CD14-positive monocyte (primary cell): ENCODE data around the gene HDAC8. TPM values are rescaled to one million over a fixed set of nuclear protein-coding genes. Genes with fewer than 3 reads are reported as not detected.
"Not testable (repeated sequence)": the region's sequence is repeated elsewhere in the genome, so short reads cannot be mapped to it uniquely, and the experiment has no call there.

Source experiments
- DNase-seq, 3 donors: peaks; one replicate each; pipeline ENCODE4 v3.0.0-alpha.2; 2011 to 2022
- H2AFZ ChIP-seq: 2 replicates; pipeline ENCODE4 v1.6.0; 2012; ENCODE audit warnings: mild to moderate bottlenecking, low read depth, low read length, inconsistent platforms; ENCODE audit not compliant: insufficient read depth, poor library complexity, severe bottlenecking
- H3K27ac ChIP-seq, 2 donors: 1 replicate in 1 of 2; 2 replicates in 1 of 2; pipeline ENCODE4 v1.5.1; 2012 to 2013; ENCODE audit warnings: low read length in 2 of 2, control low read depth in 1 of 2, inconsistent platforms in 1 of 2, low read depth in 1 of 2, mild to moderate bottlenecking in 1 of 2
- H3K27me3 ChIP-seq, 2 donors: one replicate each; pipeline versions ENCODE4 v1.6.0 to v1.6.1; 2011 to 2013; ENCODE audit warnings: low read length in 2 of 2; ENCODE audit not compliant: control insufficient read depth in 2 of 2, insufficient read depth in 2 of 2
- H3K36me3 ChIP-seq, 2 donors: replicated peaks in 1 of 2; 1 replicate in 1 of 2; 2 replicates in 1 of 2; pipeline versions ENCODE4 v1.5.1 to v1.6.1; 2012 to 2013; ENCODE audit warnings: low read length in 2 of 2, control low read depth in 1 of 2, inconsistent platforms in 1 of 2, mild to moderate bottlenecking in 1 of 2; ENCODE audit not compliant: insufficient read depth in 2 of 2, control insufficient read depth in 1 of 2
- H3K4me1 ChIP-seq, 2 donors: 1 replicate in 1 of 2; 2 replicates in 1 of 2; pipeline versions ENCODE4 v1.5.1 to v1.6.1; 2012 to 2013; ENCODE audit warnings: low read length in 2 of 2, control low read depth in 1 of 2, inconsistent platforms in 1 of 2, mild to moderate bottlenecking in 1 of 2, moderate library complexity in 1 of 2; ENCODE audit not compliant: insufficient read depth in 2 of 2, control insufficient read depth in 1 of 2
- H3K4me2 ChIP-seq: replicated peaks from 2 replicates; pipeline ENCODE3; 2012; ENCODE audit warnings: low read length, moderate library complexity, mild to moderate bottlenecking; ENCODE audit not compliant: poor library complexity, severe bottlenecking; ENCODE audit errors: extremely low read depth
- H3K4me3 ChIP-seq, 3 experiments: fragments of 200-600 bp in 1 of 3; sonication (generic) in 1 of 3; replicated peaks in 1 of 3; 1 replicate in 2 of 3; 2 replicates in 1 of 3; pipeline ENCODE4 v1.5.1; 2011 to 2013; ENCODE audit warnings: low read length in 3 of 3, mild to moderate bottlenecking in 3 of 3, control low read depth in 2 of 3, low read depth in 2 of 3, inconsistent platforms in 1 of 3, moderate library complexity in 1 of 3
- H3K79me2 ChIP-seq: 2 replicates; pipeline ENCODE4 v1.6.0; 2012; ENCODE audit warnings: mild to moderate bottlenecking, control low read depth, inconsistent platforms, low read length, moderate library complexity; ENCODE audit not compliant: insufficient read depth
- H3K9ac ChIP-seq: 2 replicates; pipeline ENCODE4 v1.6.0; 2017; ENCODE audit warnings: low read length, mild to moderate bottlenecking; ENCODE audit not compliant: insufficient read depth, poor library complexity, severe bottlenecking
- H3K9me3 ChIP-seq, 2 donors: replicated peaks in 1 of 2; 1 replicate in 1 of 2; 2 replicates in 1 of 2; pipeline versions ENCODE4 v1.5.1 to v1.6.1; 2012 to 2013; ENCODE audit warnings: low read length in 2 of 2, control low read depth in 1 of 2; ENCODE audit not compliant: control insufficient read depth in 1 of 2, insufficient read depth in 1 of 2
- H4K20me1 ChIP-seq: 2 replicates; pipeline ENCODE4 v1.6.0; 2012; ENCODE audit warnings: mild to moderate bottlenecking, low read length, control low read depth, moderate library complexity; ENCODE audit not compliant: insufficient read depth
- H3K27ac Mint-ChIP-seq, 7 donors: one replicate each; pipeline ENCODE4 v1.8.0; 2020; ENCODE audit warnings: mild to moderate bottlenecking in 7 of 7, mixed read lengths in 7 of 7, moderate library complexity in 6 of 7, inconsistent platforms in 2 of 7
- H3K27me3 Mint-ChIP-seq, 3 donors: one replicate each; pipeline ENCODE4 v1.8.0; 2021 to 2022; ENCODE audit warnings: low read depth in 3 of 3, mild to moderate bottlenecking in 3 of 3, mixed read lengths in 3 of 3, moderate library complexity in 3 of 3, inconsistent platforms in 1 of 3
- H3K36me3 Mint-ChIP-seq, 2 donors: one replicate each; pipeline ENCODE4 v1.8.0; 2020; ENCODE audit warnings: mixed read lengths in 2 of 2, inconsistent platforms in 1 of 2, mild to moderate bottlenecking in 1 of 2
- H3K4me1 Mint-ChIP-seq: one replicate; pipeline ENCODE4 v1.8.0; 2020; ENCODE audit warnings: mild to moderate bottlenecking, mixed read lengths
- H3K4me3 Mint-ChIP-seq, 2 donors: one replicate each; pipeline ENCODE4 v1.8.0; 2020; ENCODE audit warnings: mild to moderate bottlenecking in 2 of 2, mixed read lengths in 2 of 2, moderate library complexity in 1 of 2
- H3K9me3 Mint-ChIP-seq, 7 donors: one replicate each; pipeline ENCODE4 v1.8.0; 2020 to 2022; ENCODE audit warnings: mixed read lengths in 7 of 7, mild to moderate bottlenecking in 6 of 7, moderate library complexity in 6 of 7, inconsistent platforms in 2 of 7
- CTCF ChIP-seq: fragments of 200-600 bp; IDR thresholded peaks from one replicate; pipeline ENCODE4 v1.8.0; 2022; ENCODE audit warnings: antibody characterized with exemption, mild to moderate bottlenecking
- WGBS: methylation state at CpG from one replicate; pipeline ENCODE4 v1.1.5; 2013; ENCODE audit warnings: missing lambda C conversion rate; ENCODE audit not compliant: insufficient coverage; 5-methylcytosine and 5-hydroxymethylcytosine counted together
- intact Hi-C, 2 donors: fragments of 100-400 bp; cut with micrococcal nuclease; formaldehyde crosslinking; loops; one replicate each; pipeline versions ENCODE4 v1.15.0 to v1.15.1; 2023
- polyA plus RNA-seq, 3 donors: library from polyadenylated mRNA; depleted of rRNA in 1 of 3; unstranded in 2 of 3; stranded (reverse) in 1 of 3; fragments of 300-500 nt in 2 of 3; fragments of >200 nt in 1 of 3; fragmentation: Illumina TruSeq in 2 of 3; gene quantifications; 1 replicate in 2 of 3; 2 replicates in 1 of 3; pipeline ENCODE4 v1.2.3, GENCODE V29; 2012 to 2021

The HDAC8 gene
- polyA plus RNA-seq, 3 donors: 14.3 to 22.9 (median 20.5) TPM

GRCh38 chrX:72568406-72569092 is 4.1 kb downstream of the HDAC8 start:
- peaks cover 28 to 61% of the 10 kb centered on the region in 2 donors for H3K36me3 ChIP-seq
- Mint-ChIP-seq H3K36me3 (peaks cover 40 to 43% of the 10 kb centered on the region in 2 donors), H3K27me3 (peaks cover 0 to 2% (median 0%) of the 10 kb centered on the region in 3 donors), H3K9me3 (peaks cover 0 to 2% (median 0%) of the 10 kb centered on the region in 7 donors), H3K27ac (no peak overlapping the region), H3K4me1 (peaks cover 7% of the 10 kb centered on the region), H3K4me3 (no peak overlapping the region)
- no peaks in the 10 kb centered on the region for H3K9me3 ChIP-seq
- H3K9ac ChIP-seq: no peak overlapping the region
- peaks cover 9% of the 10 kb centered on the region in 2 donors for H3K4me1 ChIP-seq
- H3K4me3 ChIP-seq: no peak overlapping the region
- intact Hi-C loops: no loop called here
- no peak overlapping the region for H3K27ac ChIP-seq
- no peak for DNase-seq
- no peak overlapping the region for H2AFZ ChIP-seq
- H3K27me3 ChIP-seq: no peaks in the 10 kb centered on the region
- no CpG with 5 or more reads among the region's 6 CpGs for WGBS
- H3K4me2 ChIP-seq: no peak overlapping the region
- peaks cover 9% of the 10 kb centered on the region for H3K79me2 ChIP-seq
- H4K20me1 ChIP-seq: no peaks in the 10 kb centered on the region
- no peak for TF ChIP-seq CTCF

GRCh38 chrX:72566448-72566847 is 6.2 kb downstream of the HDAC8 start:
- H3K27ac ChIP-seq: no peak overlapping the region
- no peaks in the 10 kb centered on the region for H4K20me1 ChIP-seq
- H3K9me3 ChIP-seq: no peaks in the 10 kb centered on the region
- no peaks in the 10 kb centered on the region for H3K27me3 ChIP-seq
- H3K4me3 Mint-ChIP-seq: no peak overlapping the region
- H3K27ac Mint-ChIP-seq: no peak overlapping the region
- peaks cover 0 to 2% (median 0%) of the 10 kb centered on the region in 3 donors for H3K27me3 Mint-ChIP-seq
- no peak overlapping the region for H2AFZ ChIP-seq
- no CpG with 5 or more reads among the region's 2 CpGs for WGBS
- TF ChIP-seq CTCF: no peak
- H3K4me3 ChIP-seq: no peak overlapping the region
- intact Hi-C loops: no loop called here
- no peaks in the 10 kb centered on the region for H3K4me1 ChIP-seq
- H3K9ac ChIP-seq: no peak overlapping the region
- no peak overlapping the region for H3K4me2 ChIP-seq
- peaks cover 28 to 62% of the 10 kb centered on the region in 2 donors for H3K36me3 ChIP-seq
- H3K9me3 Mint-ChIP-seq: no peaks in the 10 kb centered on the region
- H3K79me2 ChIP-seq: no peaks in the 10 kb centered on the region
- DNase-seq: no peak
- H3K4me1 Mint-ChIP-seq: peaks cover 2% of the 10 kb centered on the region
- H3K36me3 Mint-ChIP-seq: peaks cover 47 to 48% of the 10 kb centered on the region in 2 donors

- H3K4me2 ChIP-seq, H2AFZ ChIP-seq, H3K27me3 Mint-ChIP-seq, DNase-seq, H3K27me3 ChIP-seq, intact Hi-C loops, H3K4me3 Mint-ChIP-seq, H3K27ac ChIP-seq, H3K4me1 ChIP-seq, H3K9me3 Mint-ChIP-seq, H3K4me1 Mint-ChIP-seq, H3K36me3 ChIP-seq, H3K27ac Mint-ChIP-seq, H3K79me2 ChIP-seq, H3K4me3 ChIP-seq, H3K9me3 ChIP-seq, H4K20me1 ChIP-seq, H3K9ac ChIP-seq: not testable (repeated sequence)
- peaks cover 20 to 24% of the 10 kb centered on the region in 2 donors for H3K36me3 Mint-ChIP-seq
- WGBS: 100% methylated on average over 6 of the region's 28 CpGs
Observed at GRCh38 chrX:72559655-72560054, 13.0 kb downstream of the HDAC8 start.
